Mucosa of stomach (tissue), 1 donor: ENCODE measurements around the gene LALBA.

Experiments
- H3K27me3 ChIP-seq: one replicate; pipeline ENCODE4 v1.7.0; 2013; ENCODE audit warnings: mild to moderate bottlenecking, low read length; ENCODE audit not compliant: control insufficient read depth, insufficient read depth
- H3K36me3 ChIP-seq: one replicate; pipeline ENCODE4 v1.7.0; 2013; ENCODE audit warnings: low read length; ENCODE audit not compliant: control insufficient read depth, insufficient read depth
- H3K4me1 ChIP-seq: one replicate; pipeline ENCODE4 v1.7.0; 2013; ENCODE audit warnings: mild to moderate bottlenecking, low read length; ENCODE audit not compliant: control insufficient read depth, insufficient read depth
- H3K4me3 ChIP-seq: one replicate; pipeline ENCODE4 v1.7.0; 2013; ENCODE audit warnings: low read length
- H3K9ac ChIP-seq: one replicate; pipeline ENCODE4 v1.7.0; 2013; ENCODE audit warnings: mild to moderate bottlenecking, low read length, moderate library complexity
- H3K9me3 ChIP-seq: one replicate; pipeline ENCODE4 v1.7.0; 2013; ENCODE audit warnings: mild to moderate bottlenecking, low read length, moderate library complexity; ENCODE audit not compliant: control insufficient read depth
- donor health status: Pancreatic carcinoma.

LALBA gene

GRCh38 chr12:48569946-48570345 is at the start of gene LALBA:
TSS of gene LALBA (minus strand) at chr12:48570046. CDS start at chr12:48570020, 26 bp downstream.
- no peaks in the 10 kb centered on the region for H3K4me1 ChIP-seq
- H3K4me3 ChIP-seq = no peak within 1 kb of the TSS
- H3K27me3 ChIP-seq = no peaks in the 10 kb centered on the region
- H3K9ac ChIP-seq = no peak within 1 kb of the TSS
- no peaks in the 10 kb centered on the region for H3K36me3 ChIP-seq
- no peaks in the 10 kb centered on the region for H3K9me3 ChIP-seq

DNA sequence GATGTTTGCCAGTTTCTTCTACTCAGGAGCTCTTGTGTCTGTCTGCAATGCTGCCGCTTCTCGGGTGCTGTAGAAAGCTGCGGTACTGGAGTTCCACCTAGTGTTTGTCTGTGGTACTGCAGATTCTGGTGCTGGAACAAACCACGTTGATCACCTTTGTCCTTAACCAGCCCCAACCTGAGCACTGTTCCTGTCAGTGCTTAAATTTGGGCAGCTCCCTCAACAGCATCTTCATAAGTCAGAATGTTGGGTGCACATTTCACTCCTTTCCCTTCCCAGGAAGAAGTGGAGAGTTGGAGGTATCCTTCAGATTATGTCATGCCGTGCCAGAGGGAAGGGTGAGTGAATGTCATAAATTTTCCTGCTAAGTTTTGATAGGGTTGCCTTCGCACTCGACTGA is 48.7 kb upstream of the LALBA start:
- H3K9me3 ChIP-seq = no peaks in the 10 kb centered on the region
- no peaks in the 10 kb centered on the region for H3K27me3 ChIP-seq
- H3K36me3 ChIP-seq = no peaks in the 10 kb centered on the region
- H3K4me1 ChIP-seq = no peaks in the 10 kb centered on the region
- H3K4me3 ChIP-seq = no peak overlapping the region
- no peak overlapping the region for H3K9ac ChIP-seq

- Histone ChIP-seq H3K9me3 (no peaks in the 10 kb centered on the region), H3K27me3 (no peaks in the 10 kb centered on the region), H3K9ac (no peak overlapping the region), H3K4me3 (no peak overlapping the region), H3K4me1 (no peaks in the 10 kb centered on the region), H3K36me3 (no peaks in the 10 kb centered on the region)
Measured at GRCh38 chr12:48615681-48616080, 45.8 kb upstream of the LALBA start.

DNA sequence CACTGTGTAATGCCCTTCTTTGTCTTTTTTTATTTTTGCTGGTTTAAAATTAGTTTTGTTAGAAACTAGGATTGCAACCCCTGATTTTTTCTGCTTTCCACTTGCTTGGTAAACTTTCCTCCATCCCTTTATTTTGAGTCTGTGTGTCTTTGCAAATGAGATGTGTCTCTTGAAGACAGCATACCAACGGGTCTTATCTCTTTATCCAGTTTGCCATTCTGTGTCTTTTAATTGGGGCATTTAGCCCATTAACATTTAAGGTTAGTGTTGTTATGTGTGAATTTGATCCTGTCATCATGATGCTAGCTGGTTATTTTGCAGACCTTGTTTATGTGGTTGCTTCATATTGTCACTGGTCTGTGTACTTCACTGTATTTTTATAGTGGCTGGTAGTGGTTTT is 43.5 kb upstream of the LALBA start:
- Histone ChIP-seq H3K4me3 (no peak overlapping the region), H3K4me1 (no peaks in the 10 kb centered on the region), H3K27me3 (no peaks in the 10 kb centered on the region), H3K9ac (no peak overlapping the region), H3K9me3 (no peaks in the 10 kb centered on the region), H3K36me3 (no peaks in the 10 kb centered on the region)

GRCh38 chr12:48602192-48602989 is 32.5 kb upstream of the LALBA start:
- Histone ChIP-seq H3K4me3 (no peak overlapping the region), H3K36me3 (no peaks in the 10 kb centered on the region), H3K4me1 (no peaks in the 10 kb centered on the region), H3K9ac (no peak overlapping the region), H3K9me3 (no peaks in the 10 kb centered on the region), H3K27me3 (no peaks in the 10 kb centered on the region)

GRCh38 chr12:48601013-48601756 is 31.3 kb upstream of the LALBA start:
- Histone ChIP-seq H3K9me3 (no peaks in the 10 kb centered on the region), H3K9ac (no peak overlapping the region), H3K36me3 (no peaks in the 10 kb centered on the region), H3K27me3 (no peaks in the 10 kb centered on the region), H3K4me3 (no peak overlapping the region), H3K4me1 (no peaks in the 10 kb centered on the region)

DNA sequence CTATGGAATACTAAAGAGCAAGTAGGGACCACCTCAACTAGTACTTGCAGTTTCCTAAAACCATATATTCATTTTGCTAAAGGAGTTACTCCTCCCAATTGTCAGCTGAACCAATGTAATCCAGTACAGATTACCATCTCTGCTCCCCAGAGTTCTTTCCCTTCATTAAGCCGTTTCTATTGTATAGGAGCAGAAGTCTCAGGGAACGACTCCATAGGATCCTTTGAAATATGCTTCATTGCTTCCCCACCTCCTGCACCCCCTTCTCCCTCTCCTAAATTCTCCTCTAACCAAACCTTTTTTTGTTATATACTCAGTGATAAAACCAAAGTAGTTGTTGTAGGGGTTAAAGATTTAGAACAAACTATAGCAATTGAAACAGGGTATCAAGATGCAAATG is 30.7 kb upstream of the LALBA start:
- no peaks in the 10 kb centered on the region for H3K36me3 ChIP-seq
- H3K9me3 ChIP-seq = no peaks in the 10 kb centered on the region
- H3K27me3 ChIP-seq = no peaks in the 10 kb centered on the region
- H3K9ac ChIP-seq = no peak overlapping the region
- no peaks in the 10 kb centered on the region for H3K4me1 ChIP-seq
- H3K4me3 ChIP-seq = no peak overlapping the region

DNA sequence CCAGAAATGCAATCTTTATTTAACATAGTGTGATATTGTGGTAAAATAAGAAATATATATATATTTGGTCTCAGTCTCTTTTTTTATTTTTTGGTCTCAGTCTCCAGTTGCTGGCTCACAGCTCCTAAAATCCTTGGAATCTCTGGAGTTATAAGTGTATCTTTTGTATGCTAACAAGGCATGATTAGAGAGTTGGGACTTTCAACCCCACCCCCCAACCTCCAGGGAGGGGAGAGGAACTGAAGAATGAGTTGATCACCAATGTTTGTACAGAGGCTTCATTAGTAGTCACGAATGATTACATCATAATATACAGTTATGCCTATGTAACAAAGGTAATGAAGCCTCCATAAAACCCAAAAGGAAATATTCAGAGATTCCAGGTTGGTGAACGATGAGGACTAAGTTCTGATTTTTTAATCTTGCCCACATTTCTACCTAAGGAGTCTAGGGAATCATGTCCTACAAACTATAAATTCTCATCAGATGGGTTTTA is 22.8 kb upstream of the LALBA start:
- H3K9ac ChIP-seq = no peak overlapping the region
- no peaks in the 10 kb centered on the region for H3K36me3 ChIP-seq
- H3K27me3 ChIP-seq = no peaks in the 10 kb centered on the region
- H3K9me3 ChIP-seq = no peaks in the 10 kb centered on the region
- no peaks in the 10 kb centered on the region for H3K4me1 ChIP-seq
- H3K4me3 ChIP-seq = no peak overlapping the region

DNA sequence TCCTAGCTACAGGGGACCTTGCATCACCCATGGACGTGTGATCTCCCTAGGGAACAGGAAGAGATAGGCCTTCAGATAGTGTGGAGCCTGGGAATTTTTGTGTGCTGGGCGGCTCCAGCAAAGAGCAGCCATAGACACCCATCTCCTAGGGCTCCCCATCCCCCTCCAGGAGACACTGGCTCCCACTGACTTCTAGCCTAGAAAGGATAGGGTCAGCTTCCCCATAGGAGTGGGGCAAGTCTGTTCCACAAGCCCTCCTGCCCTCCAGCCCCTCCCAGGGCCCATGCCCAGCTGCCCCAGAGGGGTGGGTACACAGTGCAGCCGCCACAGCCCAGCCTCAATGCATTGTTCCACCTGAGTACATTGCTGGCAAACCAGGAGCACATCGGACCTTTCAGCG is 16.5 kb upstream of the LALBA start:
- H3K27me3 ChIP-seq = peaks cover 3% of the 10 kb centered on the region
- H3K4me3 ChIP-seq = no peak overlapping the region
- no peaks in the 10 kb centered on the region for H3K4me1 ChIP-seq
- H3K9me3 ChIP-seq = no peaks in the 10 kb centered on the region
- H3K36me3 ChIP-seq = no peaks in the 10 kb centered on the region
- no peak overlapping the region for H3K9ac ChIP-seq

DNA sequence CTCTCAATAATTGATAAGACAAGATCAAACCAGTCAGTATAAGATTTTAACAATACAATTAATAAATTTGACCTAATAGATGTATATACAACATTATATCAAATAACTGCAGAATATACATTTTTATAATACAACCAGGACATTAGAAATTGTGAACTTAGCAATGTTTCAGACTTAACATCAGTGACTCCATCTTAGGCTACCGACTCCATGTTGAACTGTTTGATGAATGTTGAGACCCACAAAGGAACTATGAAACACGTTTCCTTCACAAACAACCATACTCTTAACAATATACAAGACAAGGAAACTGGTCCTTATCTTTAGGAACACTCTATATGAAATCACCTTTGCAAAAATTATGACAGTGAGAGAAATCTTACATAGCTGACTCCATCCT is 13.9 kb upstream of the LALBA start:
- Histone ChIP-seq H3K9me3 (no peaks in the 10 kb centered on the region), H3K4me3 (no peak overlapping the region), H3K9ac (no peak overlapping the region), H3K36me3 (no peaks in the 10 kb centered on the region), H3K27me3 (peaks cover 3% of the 10 kb centered on the region), H3K4me1 (no peaks in the 10 kb centered on the region)

- Histone ChIP-seq H3K9me3 (no peaks in the 10 kb centered on the region), H3K27me3 (no peaks in the 10 kb centered on the region), H3K4me3 (no peak overlapping the region), H3K4me1 (no peaks in the 10 kb centered on the region), H3K9ac (no peak overlapping the region), H3K36me3 (no peaks in the 10 kb centered on the region)
Measured at GRCh38 chr12:48580831-48581230, 11.0 kb upstream of the LALBA start.

DNA sequence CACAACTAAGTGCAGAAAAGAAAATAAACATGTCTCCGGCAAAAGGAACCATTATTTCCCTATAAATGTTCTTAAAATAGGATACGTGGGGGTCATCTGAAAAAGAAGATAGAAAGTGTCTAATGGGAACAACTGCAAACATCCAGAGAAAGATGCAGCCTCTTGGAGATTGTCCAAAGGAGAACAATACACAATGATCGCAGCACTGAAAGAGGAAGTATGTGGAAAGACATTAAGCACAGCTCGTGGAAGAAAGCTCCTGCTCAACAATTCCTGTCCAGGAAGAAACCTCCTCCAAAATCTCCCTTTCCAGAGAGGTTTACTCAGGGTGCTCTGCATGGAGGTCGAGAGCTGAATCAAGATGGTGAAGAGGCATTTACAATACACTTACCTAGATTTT is 2.5 kb upstream of the LALBA start:
- Histone ChIP-seq H3K36me3 (no peaks in the 10 kb centered on the region), H3K27me3 (no peaks in the 10 kb centered on the region), H3K4me3 (no peak overlapping the region), H3K9me3 (no peaks in the 10 kb centered on the region), H3K9ac (no peak overlapping the region), H3K4me1 (no peaks in the 10 kb centered on the region)
